Fibroblast of skin of right quadriceps (primary cell): ENCODE results near the gene ASTL.
A peak's percentile ranks its signal among the peaks of the same experiment; 100 is the strongest.
"Not testable (repeated sequence)": the region's sequence is repeated elsewhere in the genome, so short reads cannot be mapped to it uniquely, and the experiment has no call there.

Source experiments
- DNase-seq: peaks from one replicate; pipeline ENCODE4 v3.0.0-alpha.2; 2013

Gene ASTL

DNA sequence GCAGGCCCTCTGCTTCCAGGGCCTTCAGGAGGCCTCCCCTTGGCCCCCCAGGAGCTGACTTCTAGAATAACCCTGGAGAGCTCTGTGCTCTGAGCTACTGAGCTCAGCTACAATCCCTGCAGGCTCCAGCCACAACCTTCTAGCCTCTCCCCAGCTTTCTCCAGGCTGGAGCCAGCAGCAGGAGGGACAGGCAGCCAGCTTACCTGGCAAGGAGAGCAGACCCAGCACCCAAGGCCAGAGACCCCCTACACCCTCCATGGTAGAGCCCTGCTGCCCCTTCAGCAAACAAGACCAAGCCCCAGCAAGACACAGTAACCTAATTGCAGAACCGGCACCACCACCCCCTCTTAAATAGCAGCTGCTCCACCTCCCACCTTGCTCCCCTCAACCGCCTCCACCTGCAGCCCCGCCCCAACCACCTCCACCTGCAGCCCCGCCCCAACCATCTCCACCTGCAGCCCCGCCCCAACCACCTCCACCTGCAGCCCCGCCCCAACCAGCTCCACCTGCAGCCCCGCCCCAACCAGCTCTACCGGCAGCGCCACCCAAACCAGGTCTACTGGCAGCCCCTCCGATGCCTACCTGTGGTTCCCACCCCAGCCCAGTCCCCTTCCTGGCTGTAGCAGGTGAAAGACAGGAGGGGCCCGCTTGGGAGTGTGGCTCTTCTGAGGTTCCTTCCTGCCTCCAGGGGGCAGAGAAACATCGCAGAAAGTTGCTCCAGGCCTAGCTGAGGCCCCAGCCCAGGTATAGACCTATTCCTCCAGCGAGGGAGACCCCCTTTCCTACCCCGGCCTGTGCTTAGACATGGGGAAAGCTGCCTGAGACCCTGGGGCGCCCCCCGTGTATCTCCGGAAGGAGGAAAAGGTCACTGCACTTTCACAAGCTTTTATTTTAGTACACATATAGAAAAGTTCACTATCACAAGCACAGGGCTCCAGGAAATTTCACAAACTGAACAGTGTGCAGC, at the start of gene ASTL:
Gene ASTL (minus strand): TSS at position 324 of the 967 bp plus-strand sequence. CDS start 66 bp downstream, at position 258.
- DNase-seq = peak; percentile 27

DNA sequence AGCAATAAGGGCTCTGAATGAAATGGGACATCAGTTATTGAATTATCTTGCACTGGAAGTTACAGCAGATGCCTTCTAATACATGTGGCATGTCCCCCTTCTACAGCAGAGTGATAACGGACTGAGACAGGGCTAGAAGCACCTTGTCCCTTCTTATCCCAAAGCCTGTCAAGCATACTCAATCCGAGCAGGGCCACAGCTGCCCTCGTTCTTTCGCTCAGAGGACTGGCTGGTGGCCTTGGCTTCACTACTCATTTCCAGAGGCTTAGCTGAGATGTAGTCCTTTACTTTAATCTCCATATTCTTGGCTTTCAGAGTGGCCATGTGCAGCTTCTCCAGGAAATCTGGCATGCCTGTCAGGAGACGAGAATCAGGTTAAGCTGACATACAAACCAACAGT, 48.3 kb upstream of the ASTL start:
- DNase-seq = no peak

DNA sequence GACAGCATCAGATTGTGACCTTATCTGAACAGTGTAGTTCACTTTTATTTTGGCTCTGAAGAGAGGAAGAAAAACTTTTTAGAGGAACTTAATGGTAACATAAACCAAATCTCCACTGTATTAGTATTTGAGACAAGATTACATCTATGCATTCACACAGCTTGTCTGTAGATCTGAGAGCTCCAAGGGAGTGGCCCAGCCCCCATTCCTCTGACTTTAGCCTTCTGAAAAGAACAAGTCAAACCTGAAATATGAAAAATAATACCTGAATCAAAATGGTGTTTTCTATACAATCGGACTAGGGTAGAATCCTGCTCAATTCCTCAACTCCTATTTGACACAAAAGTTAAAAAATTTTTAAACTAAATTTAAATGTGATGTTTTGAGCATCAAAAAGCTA, 47.2 kb upstream of the ASTL start:
- DNase-seq = no peak

DNA sequence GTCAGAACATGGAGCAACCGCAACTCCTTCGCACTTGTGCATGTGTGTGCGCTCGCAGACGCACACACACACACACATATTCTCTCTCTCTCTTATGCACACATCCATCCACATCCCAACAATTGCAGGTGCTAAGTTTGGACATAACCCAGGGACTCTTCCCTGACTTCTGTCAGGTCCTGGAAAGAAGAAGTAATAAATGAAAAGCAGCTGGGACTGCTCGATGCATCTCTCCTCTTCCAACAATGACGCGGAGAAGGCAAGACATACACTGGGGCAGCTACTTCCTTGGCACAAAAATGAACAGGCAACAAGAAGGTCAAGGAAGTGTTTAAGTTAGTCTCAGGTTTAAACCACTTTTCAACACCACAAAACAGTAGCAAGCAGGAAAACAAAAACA, 46.7 kb upstream of the ASTL start:
- no peak for DNase-seq

DNA sequence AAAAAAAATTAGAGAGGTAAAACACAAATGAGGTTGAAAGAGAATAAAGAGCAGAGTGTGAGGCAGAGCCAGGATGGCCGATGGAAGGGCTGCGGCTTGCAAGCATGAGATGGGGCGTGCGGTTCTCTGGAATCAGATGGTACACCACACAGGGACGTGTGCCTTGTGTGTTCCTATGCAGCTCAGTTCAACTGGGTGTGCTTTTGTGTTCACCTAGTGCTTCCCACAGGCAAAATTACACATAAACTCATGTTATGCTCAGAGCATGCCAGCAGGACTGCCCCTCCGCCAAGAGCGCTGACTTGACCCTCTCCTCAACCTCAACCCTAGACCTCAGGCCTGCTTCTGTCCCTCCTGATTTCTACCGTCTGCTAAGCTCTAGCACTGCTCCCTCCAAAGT, 45.9 kb upstream of the ASTL start:
- no peak for DNase-seq

DNA sequence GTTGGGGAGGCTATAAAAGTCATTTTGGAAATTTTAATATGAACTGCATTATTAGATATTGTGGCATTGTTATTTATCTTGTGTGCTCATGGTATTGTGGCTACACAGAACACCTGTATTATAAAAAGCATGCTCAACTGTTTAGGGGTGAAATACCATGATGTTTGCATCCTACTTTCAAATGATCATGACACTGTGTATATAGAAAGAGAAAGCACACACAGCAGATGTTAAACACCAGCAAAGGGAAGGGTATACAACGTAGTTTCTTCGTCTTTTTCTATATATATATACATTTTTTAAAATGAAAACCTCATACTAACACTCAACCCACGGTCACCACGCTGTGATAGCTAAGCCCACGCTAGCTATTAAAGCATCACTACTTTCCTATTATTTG, 43.2 kb upstream of the ASTL start:
- no peak for DNase-seq

DNA sequence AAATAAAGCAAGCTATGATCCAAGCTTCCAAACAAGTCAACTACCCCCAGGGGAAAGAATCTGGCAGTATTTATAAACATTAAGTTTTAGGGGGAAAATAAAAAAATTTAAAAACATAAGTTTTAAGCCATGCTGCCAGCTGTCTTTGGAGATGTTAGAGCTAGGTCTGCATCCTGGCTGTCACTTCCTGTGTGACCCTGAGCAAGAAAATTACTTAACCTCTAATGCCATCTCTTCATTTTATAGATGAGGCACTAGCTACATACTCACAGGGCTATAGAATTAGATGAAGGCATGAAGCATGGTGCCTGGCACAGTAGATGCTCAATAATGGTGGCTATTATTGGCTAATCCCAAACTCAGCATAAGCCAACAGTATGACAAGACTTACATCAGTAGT, 42.2 kb upstream of the ASTL start:
- no peak for DNase-seq

DNA sequence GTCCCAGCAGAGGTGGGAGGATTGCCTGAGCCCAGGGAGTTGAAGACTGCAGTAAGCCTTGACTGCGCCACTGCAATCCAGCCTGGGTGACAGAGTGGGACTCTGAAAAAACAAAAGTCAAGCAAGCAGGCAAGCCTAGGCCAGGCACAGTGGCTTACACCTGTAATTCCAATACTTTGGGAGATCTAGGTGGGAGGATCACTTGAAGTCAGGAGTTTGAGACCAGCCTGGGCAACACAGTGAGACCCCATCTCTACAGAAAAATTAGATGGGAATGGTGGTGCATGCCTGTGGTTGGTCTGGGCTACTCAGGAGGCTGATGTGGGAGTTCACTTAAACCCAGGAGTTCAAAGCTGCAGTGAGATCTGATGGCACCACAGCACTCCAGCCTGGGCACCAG, 41.7 kb upstream of the ASTL start:
- no peak for DNase-seq

DNA sequence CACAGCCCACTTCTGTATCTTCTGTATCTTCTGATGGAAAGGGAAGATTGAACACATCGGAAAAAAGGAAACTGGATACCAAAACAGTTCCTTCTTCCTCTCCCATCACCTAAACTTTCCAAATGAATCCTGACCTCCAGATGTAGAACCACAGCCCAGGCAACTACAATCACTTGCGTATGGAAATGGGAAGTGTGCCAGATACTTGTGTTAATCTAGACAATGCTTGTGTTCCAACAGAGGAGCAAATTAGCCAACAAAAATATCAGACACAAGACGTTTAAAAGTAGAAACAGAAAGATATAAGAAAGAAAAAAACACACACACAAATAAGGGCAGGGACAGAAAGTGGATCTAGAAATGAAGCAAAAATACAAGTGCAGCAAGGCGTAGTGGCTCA, 38.4 kb upstream of the ASTL start:
- no peak for DNase-seq

DNA sequence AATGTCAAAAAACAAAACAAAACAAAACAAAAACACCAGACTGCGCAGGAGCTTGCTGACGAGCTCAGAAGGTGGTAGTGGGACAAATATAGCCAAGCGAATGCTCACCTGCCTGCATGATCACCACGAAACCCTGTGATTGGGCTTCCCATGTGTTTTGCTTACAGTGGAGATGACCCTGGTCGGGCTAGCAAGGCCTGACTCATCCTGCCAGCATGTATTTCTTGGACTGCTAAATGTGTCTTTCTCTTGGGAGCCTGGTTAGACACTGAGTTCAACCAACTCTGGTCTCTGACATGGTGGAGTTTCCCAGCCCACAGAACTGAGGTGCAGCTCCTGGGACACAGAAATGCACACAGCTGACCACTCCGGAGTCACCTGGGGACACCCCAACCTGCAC, 37.6 kb upstream of the ASTL start:
- peak; percentile 38 for DNase-seq

DNA sequence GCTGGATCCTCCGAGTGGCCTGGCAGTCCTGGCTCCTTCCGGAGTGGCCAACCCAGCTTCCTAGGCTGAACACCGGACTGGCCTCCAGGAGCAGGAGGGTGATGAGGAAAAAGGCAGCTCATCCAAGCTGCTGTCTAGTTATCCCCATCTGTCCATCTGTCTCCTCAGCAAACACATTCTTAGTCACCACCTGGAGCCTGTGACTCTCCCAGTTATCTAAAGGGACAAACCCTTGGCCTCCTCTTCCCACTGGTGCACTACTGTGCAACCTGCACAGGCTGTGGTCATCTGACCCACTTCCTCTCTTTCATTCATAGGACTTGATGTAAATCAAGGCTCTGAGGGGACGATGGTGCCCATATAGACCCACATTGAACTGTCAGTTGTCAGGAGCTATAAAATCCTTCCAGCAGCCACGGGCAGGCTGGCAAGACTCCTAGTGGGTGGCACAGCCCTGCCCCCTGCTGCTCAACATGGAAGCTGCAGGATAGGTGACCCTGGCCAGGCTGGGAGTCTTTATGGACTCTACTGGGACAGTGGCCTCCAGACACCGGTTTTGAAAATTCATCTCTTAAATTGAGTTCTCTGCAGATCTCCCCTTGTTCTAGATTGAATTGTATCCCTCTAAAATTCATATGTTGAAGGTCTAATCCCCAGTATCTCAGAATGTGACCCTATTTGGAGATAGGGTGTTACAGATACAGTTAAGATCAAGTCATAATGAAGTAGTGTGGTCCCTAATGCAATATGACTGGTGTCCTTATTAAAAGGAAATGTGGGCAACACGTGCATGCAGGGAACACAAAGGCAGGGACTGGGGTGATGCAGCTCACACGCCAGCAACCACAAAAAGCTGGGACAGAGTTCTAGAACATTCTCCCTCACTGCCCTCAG, 36.2 kb upstream of the ASTL start:
- peak; percentile 52 for DNase-seq

DNA sequence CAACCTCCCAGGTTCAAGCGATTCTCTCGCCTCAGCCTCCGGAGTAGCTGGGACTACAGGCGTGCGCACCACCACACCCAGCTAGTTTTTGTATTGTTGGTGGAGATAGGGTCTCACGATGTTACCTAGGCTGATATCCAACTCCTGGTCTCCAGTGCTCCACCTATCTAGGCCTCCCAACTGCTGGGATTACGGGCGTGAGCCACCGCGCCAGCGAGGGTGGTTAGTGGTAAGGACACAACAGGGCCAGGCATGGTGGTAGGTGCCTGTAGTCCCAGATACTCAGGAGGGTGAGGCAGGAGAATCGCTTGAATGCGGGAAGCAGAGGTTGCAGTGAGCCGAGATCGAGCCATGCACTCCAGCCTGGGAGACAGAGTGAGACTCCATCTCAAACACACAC, 33.5 kb upstream of the ASTL start:
- no peak for DNase-seq

DNA sequence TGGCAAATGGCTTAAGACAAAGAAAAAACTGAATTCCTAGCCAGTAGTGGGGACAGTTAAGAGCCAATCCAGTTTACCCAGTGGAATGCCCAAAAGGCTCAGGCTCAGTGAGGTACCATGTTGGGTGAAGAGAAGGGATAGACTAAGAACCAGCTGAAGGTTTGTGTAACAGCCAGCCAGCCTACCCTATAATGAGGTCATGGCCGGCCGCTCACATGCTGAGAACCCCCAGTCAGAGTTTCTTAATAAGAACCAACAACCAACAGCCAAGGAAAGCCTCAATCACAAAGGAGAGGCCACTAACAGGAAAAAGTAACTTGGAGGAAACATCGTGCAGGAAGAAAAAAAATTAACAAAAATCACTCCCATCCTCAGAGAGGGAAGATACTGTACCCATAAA, 32.3 kb upstream of the ASTL start:
- DNase-seq = no peak

DNA sequence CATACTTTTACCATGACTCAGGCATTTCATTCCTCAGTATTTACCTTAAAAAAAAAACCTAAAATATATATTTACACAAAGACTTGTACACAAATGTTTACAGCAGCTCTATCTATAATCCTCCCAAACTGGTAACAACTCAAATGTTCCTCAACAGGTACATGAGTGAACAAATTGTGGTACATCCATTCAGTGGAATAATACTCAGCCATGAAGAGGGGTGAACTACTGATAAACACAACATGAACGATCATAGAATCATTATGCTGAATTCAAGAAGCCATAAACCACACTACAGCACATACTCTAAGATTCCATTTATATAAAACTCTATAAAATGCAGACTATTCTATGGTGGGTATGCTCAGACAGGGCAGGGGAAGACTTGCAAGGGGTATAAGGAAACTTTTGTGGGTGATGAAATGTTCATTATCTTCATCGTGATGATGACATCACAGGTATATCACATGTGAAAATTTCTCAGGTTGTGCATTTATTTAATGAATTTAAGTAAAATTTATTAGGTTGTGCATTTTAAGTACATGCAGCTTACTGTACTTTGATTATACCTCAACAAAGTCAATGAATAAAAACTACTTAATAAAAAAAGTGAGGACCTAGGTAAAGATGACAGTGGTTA, 31.7 kb upstream of the ASTL start:
- DNase-seq = no peak

DNA sequence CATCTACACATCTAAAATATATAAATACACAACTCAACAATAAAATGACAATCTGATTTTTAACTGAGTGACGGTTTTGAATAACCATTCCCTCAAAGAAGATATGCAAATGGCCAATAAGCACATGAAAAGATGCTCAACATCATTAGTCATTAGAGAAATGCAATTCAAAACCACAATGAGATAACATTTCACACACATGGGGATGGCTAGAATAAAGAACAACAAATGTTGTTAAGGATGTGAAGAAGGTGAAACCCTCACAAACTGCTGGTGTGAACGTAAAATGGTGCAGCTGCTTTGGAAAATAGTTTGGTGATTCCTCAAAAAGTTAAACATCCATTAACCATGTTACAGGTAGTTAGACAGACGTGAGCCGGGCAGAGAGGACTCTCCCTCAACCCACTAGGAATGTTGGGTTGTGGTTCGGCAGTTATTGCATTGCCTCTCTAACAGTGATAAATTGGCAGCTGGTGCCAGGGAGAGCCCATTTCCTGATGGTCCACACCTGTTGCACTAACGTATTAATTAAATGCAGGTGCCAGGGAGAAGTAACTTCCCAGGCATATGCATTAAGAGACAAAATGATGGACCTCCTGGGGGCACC, 29.2 kb upstream of the ASTL start:
- DNase-seq = no peak

DNA sequence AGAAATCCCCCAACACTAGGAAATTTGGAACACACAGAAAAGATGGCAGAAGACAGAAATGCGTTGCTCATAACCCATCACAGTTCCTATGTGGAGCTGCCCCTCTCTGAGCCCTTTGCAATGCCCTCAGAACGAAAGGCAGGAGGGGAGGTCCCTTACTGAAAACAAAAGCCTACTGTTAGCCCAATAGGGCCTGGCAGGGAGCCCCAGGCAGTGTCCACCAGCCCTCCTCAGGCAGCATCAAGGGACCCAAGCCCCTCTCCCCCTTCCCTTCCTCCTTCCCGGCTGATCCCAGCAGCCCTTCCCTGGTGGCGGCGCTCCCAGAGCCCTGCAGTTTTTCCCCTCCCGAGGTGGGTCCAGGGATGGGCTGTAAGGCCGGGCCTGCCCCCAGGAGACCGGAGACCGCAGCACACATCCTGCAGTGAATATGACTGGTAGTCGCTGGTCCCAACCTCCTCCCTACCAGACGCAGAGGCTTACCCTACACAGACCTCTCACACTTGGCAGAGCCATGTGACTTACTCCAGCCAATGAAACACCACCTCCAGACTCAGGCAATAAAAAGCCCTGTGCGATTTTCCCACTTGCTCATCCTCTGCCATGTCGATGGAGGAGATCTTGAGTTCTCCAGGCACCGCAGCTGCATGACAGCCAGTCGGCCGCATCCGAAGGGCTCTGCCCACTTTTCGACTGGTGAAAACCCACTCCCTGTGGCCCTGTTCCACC, 26.3 kb upstream of the ASTL start:
- DNase-seq = no peak

DNA sequence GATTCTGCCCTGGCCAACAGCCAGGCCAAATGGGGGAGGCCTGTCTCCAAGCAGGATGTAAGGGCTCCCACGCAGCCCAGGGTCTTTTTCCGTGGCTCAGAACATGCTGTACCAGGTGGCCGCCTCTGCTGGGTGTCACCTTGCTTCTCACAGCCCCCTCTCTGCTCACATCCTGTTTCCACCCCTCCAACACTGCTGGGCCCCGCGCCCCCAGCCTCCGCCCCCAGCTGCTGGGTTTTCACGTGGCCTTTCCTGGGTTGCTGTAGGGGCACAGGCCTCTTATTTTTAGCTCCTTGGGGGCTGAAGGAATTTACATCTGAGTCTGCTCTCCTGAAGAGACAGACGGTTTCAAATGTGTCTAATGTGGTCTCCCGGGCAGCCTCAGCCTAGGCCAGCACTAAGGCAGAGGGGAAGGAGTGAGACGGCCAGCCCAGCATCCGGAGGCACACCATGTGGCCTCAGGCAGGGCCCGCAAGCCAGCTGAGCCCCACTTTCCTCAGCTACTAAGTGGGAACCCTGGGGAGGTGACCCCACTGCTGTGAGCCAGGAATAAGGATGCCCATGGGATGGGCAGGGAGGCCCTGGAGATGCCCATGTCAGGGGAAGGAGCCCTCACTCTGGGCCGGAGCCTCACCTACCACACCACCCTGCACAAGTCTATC, 25.6 kb upstream of the ASTL start:
- DNase-seq = peak; percentile 17

DNA sequence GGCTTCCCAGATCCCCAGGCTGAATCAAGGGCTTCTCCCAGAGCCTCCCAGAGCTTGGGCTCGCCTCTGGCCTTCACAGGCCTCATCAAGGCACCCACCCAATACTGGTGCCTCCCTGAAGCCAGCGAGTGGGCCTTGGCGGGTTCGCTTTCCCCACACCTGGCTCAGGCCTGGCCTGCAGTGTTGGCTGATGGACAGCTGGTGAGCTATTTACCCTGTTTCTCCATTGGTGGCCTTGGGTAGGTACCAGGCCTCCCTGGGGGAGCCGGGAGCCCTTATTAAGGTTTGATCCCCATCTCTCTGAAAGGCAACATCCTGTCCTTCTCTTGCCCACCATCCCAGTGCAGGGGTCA, 25.1 kb upstream of the ASTL start:
- no peak for DNase-seq

DNA sequence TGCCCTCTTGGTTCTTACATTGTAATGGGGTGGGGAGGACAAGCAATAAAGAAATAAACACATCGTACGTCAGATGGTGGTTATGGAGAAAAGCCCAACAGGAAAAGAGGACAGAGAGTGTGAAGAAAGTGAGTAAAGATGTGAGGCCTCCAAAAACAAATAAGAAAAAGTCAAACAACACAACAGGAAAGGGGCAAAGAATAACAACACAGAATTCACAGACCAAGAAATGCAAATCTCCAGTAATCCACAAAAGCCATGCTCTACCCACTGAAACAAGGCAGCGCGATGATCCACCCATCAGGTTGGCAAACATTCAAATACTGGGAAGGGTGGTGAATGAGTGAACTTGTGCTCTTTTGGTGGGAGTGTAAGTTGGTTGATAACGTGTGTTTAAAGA, 23.6 kb upstream of the ASTL start:
- DNase-seq = no peak

DNA sequence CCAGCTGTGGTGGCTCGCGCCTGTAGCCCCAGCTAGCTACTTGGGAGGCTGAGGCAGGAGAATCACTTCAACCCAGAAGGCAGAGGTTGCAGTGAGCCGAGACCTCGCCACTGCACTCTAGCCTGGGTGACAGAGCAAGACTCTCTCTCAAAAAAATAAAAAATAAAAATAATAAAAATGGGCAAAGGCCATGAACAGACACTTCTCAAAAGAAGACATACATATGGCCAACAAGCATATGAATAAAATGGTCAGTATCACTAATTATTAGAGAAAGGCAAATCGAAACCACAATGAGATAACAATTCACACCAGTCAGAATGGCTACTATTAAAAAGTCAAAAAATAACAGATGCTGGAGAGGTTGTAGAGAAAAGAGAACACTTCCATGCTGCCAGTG, 22.1 kb upstream of the ASTL start:
- not testable (repeated sequence) for DNase-seq

DNA sequence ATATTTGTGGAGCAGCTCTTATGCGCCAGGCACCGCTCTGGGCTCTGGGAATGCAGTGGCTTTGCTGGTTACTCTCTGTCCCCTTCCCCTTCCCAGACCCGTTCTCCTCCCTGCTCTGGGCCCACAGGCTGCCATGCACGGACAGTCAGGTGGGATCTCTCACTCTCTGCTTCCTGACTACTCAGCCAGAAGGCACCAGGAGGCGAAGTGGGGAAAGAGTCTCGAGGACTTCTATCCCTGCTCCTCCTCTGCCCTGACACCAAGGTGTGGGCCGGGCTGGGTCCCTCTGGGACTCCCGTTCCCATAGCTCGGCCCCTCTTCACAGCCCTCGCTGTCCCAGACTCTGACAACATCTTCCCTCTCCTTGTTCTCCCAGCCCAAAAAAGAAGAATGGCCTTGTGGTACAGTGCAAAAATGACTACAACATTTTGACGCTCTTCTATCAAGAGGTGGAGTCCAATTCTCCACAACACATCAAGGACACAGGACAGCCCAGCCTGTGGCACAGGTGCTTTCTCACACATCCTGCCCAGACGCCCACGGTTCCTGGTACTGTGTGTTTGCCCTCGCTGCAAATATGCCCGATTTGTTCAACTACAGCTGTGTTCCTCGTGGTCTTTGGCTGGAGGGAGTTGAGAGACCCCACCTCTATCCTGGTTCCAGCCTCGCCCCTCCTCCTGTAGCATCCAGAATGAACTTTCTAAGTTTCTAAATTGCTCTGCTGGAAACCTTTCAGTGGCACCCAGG, 21.0 kb upstream of the ASTL start:
- no peak for DNase-seq
